ENCODE measurements around the gene KAT7. TPM values are rescaled to one million over a fixed set of nuclear protein-coding genes. Genes with fewer than 3 reads are reported as not detected.

The KAT7 gene
- total RNA-seq, 2 experiments from 2014 or later = 61.2 to 66.6 TPM

- Mint-ChIP-seq H3K4me3 (no peak overlapping the region), H3K27ac (no peak overlapping the region), H3K27me3 (no peaks in the 10 kb centered on the region), H3K36me3 (ENCODE audit: low read depth) (peaks cover 41% of the 10 kb centered on the region), H3K9me3 (no peaks in the 10 kb centered on the region), H3K4me1 (ENCODE audit: low read depth) (no peaks in the 10 kb centered on the region)
- ATAC-seq = no peak
- ChIA-PET POLR2A (no interaction called here), CTCF (no interaction called here)
- DNase-seq = no peak
- intact Hi-C loops (cut with micrococcal nuclease) = no loop called here
- TF ChIP-seq, protein P1, sequence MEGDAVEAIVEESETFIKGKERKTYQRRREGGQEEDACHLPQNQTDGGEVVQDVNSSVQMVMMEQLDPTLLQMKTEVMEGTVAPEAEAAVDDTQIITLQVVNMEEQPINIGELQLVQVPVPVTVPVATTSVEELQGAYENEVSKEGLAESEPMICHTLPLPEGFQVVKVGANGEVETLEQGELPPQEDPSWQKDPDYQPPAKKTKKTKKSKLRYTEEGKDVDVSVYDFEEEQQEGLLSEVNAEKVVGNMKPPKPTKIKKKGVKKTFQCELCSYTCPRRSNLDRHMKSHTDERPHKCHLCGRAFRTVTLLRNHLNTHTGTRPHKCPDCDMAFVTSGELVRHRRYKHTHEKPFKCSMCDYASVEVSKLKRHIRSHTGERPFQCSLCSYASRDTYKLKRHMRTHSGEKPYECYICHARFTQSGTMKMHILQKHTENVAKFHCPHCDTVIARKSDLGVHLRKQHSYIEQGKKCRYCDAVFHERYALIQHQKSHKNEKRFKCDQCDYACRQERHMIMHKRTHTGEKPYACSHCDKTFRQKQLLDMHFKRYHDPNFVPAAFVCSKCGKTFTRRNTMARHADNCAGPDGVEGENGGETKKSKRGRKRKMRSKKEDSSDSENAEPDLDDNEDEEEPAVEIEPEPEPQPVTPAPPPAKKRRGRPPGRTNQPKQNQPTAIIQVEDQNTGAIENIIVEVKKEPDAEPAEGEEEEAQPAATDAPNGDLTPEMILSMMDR (IDR thresholded peaks at IDR 0.05) = no peak
Measured at GRCh38 chr17:49829026-49829425, 40.5 kb downstream of the KAT7 start.

DNA sequence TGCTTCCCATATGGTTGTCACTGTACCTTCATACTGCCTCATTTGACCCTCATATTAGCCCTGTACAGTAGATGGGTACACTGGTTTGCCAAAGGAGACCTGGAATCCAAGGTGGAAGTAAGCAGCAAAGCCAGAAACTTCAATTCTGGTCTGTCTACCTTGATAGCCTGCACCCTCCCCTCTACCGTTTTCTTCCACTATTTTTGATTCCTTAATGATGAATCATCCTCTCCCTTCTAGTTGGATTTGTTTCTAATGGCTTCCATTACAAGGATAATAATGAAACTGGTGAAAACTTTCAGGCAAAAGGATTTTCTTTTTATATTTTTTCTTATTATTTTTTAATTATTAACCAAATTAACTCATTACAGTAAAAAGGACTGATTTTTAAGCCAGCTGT lies 42.1 kb downstream of the KAT7 start:
- TF ChIP-seq, protein P1 (IDR thresholded peaks at IDR 0.05) = no peak
- ATAC-seq (no peak), DNase-seq (no peak)
- H3K27ac Mint-ChIP-seq = no peak overlapping the region
- no peak overlapping the region for H3K4me3 Mint-ChIP-seq
- no peaks in the 10 kb centered on the region for H3K4me1 Mint-ChIP-seq (ENCODE audit: low read depth)
- H3K27me3 Mint-ChIP-seq = no peaks in the 10 kb centered on the region
- peaks cover 42% of the 10 kb centered on the region for H3K36me3 Mint-ChIP-seq (ENCODE audit: low read depth)
- intact Hi-C loops (cut with micrococcal nuclease) = no loop called here
- POLR2A ChIA-PET = no interaction called here
- H3K9me3 Mint-ChIP-seq = no peaks in the 10 kb centered on the region
- CTCF ChIA-PET = interaction anchor here (1.3 to 2.6 kb wide), 2 partner anchors 10 to 167 kb away, joined by 3 to 10 read pairs; no protein-coding TSS in a partner anchor

DNA sequence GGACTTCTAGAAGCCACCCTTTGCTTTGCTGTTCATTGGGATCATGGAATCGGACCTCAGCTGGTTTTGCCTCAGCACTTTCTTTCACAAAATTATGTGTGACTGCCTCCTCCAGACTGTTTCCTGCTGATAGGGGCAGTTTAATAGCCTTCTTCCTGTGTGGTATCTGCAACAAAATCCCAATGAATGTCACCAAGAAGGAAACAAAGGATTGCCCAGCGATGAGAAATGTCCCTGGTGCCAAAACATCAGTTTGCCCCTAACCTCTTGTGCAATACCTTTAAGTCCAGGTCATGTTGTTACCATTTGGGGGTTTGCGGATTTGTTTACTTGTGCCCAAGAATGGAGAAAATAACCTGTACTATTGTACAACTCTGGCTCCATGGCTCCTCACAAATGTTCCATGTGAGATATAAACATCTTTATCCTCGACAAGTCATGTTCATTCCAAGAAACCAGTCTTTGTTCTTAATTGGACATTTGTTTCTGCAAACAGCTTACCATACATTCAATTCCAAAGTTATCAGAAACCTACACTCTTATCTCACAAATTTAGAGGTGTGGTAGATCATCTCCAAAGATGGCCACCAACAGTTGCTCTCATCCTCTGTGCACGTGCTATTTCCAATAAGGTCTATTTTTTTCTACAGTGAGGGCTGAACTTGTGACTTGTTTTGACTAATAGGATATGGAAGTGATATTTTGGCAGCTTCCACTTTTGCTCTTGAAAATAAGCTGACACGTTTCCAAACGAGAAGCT lies 44.5 kb downstream of the KAT7 start:
- Mint-ChIP-seq H3K36me3 (ENCODE audit: low read depth) (peaks cover 27% of the 10 kb centered on the region), H3K27ac (no peak overlapping the region), H3K27me3 (no peaks in the 10 kb centered on the region), H3K9me3 (no peaks in the 10 kb centered on the region), H3K4me1 (ENCODE audit: low read depth) (no peaks in the 10 kb centered on the region), H3K4me3 (no peak overlapping the region)
- POLR2A ChIA-PET = interaction anchor here (0.9 to 1.5 kb wide), 3 partner anchors 10 to 18 kb away, joined by 3 read pairs; no protein-coding TSS in a partner anchor
- CTCF ChIA-PET = interaction anchor here (0.7 to 2.6 kb wide), 4 partner anchors 35 to 277 kb away, joined by 3 to 10 read pairs (median 3); no protein-coding TSS in a partner anchor
- intact Hi-C loops (cut with micrococcal nuclease) = no loop called here
- DNase-seq (no peak), ATAC-seq (no peak)
- TF ChIP-seq, protein P1 (IDR thresholded peaks at IDR 0.05) = no peak

- no peak for ATAC-seq
- TF ChIP-seq, protein P1 (IDR thresholded peaks at IDR 0.05) = no peak
- no peak for DNase-seq
- H3K4me1 Mint-ChIP-seq (ENCODE audit: low read depth) = no peaks in the 10 kb centered on the region
- intact Hi-C loops (cut with micrococcal nuclease) = no loop called here
- no peaks in the 10 kb centered on the region for H3K27me3 Mint-ChIP-seq
- H3K9me3 Mint-ChIP-seq = no peaks in the 10 kb centered on the region
- ChIA-PET POLR2A (interaction anchor here (0.9 to 1.5 kb wide), 2 partner anchors 9 to 18 kb away, joined by 3 read pairs; no protein-coding TSS in a partner anchor), CTCF (interaction anchor here (1.4 kb wide), 1 partner anchor 278 kb away, joined by 3 read pairs; no protein-coding TSS in a partner anchor)
- H3K27ac Mint-ChIP-seq = no peak overlapping the region
- no peak overlapping the region for H3K4me3 Mint-ChIP-seq
- peaks cover 16% of the 10 kb centered on the region for H3K36me3 Mint-ChIP-seq (ENCODE audit: low read depth)
Measured at GRCh38 chr17:49834118-49834743, 45.8 kb downstream of the KAT7 start.

DNA sequence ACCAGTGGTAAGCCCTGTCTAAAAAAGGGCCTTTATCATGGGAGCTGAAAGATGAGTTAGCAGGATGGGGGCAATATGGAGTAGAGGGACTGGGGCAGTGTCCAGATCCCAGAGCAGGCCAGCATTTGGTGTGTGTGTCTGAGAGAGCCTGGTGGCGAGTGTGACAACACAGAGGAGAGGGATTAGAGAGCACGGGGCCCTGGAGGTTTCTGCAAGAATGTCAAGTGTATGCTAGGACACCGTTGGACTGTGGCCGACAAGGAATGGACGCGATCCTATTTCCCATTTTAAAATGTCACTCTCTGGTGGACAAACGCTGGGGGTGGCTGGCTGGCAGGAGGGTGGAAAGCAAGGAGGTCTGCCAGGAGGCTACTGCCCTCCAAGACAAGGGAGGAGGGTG lies 47.0 kb downstream of the KAT7 start:
- Mint-ChIP-seq H3K27me3 (no peaks in the 10 kb centered on the region), H3K36me3 (ENCODE audit: low read depth) (peaks cover 11% of the 10 kb centered on the region), H3K27ac (no peak overlapping the region), H3K9me3 (no peaks in the 10 kb centered on the region), H3K4me1 (ENCODE audit: low read depth) (no peaks in the 10 kb centered on the region), H3K4me3 (no peak overlapping the region)
- ATAC-seq (no peak), DNase-seq (no peak)
- intact Hi-C loops (cut with micrococcal nuclease) = no loop called here
- ChIA-PET CTCF (no interaction called here), POLR2A (interaction anchor here (0.6 kb wide), 1 partner anchor 13 kb away, joined by 3 read pairs; no protein-coding TSS in a partner anchor)
- TF ChIP-seq, protein P1 (IDR thresholded peaks at IDR 0.05) = no peak
